ENCODE data around the gene ZNF844. TPM values are rescaled to one million over a fixed set of nuclear protein-coding genes. Genes with fewer than 3 reads are reported as not detected.

The ZNF844 gene
- total and polyA plus RNA-seq, 2 of the 8 experiments (the other 6 are each of a cell fraction or from before 2014, with no cell fraction given) = 3.1 to 9.8 TPM

GRCh38 chr19:12111943-12112637, 47.6 kb downstream of the ZNF844 start:
- DNase-seq (ENCODE audit: low read depth in 1 of 2, low spot score in 2 of 2) (no peak), FAIRE-seq (no peak)
- Histone ChIP-seq H2AFZ (ENCODE audit: low read length) (no peak overlapping the region), H3K4me1 (replicated peaks in 1 of 4; ENCODE audit: control insufficient read depth in 3 of 4, insufficient read depth in 4 of 4, low read length in 3 of 4) (no peaks in the 10 kb centered on the region), H2BK12ac (ENCODE audit: low read depth, low read length) (no peak overlapping the region), H3K18ac (ENCODE audit: extremely low read depth, low read length) (no peak overlapping the region), H4K5ac (ENCODE audit: insufficient read length, low read depth, low read length) (no peak overlapping the region), H3K27me3 (replicated peaks in 1 of 4; ENCODE audit: control insufficient read depth in 3 of 4, extremely low read depth in 1 of 4, insufficient read depth in 3 of 4, low read length in 3 of 4) (no peaks in the 10 kb centered on the region), H2BK15ac (ENCODE audit: low read length) (no peak overlapping the region), H4K20me1 (replicated peaks in 1 of 2; ENCODE audit: control insufficient read depth in 1 of 2, insufficient read depth in 2 of 2, low read length in 2 of 2) (no peaks in the 10 kb centered on the region), H3K23ac (ENCODE audit: insufficient read length) (no peak overlapping the region), H3K4me3 (ENCODE audit: extremely low read depth in 1 of 4, insufficient read depth in 2 of 4, low read depth in 3 of 4, low read length in 4 of 4) (peak overlapping the region in 1 of 4 experiments; percentile 26; a peak in 1 of 8 replicates), H3K79me1 (ENCODE audit: low read depth, low read length) (no peaks in the 10 kb centered on the region), H2AK5ac (ENCODE audit: low read depth, low read length) (no peak overlapping the region), H3K79me2 (ENCODE audit: control insufficient read depth in 1 of 2, insufficient read depth in 2 of 2, low read length in 2 of 2) (peaks cover 0 to 14% of the 10 kb centered on the region in 2 experiments; a peak in 2 of 4 replicates), H2BK120ac (replicated peaks; ENCODE audit: low read depth, low read length) (no peak overlapping the region), H3K9me3 (ENCODE audit: insufficient read depth in 2 of 2, low read depth in 1 of 2, low read length in 1 of 2) (peaks cover 53 to 63% of the 10 kb centered on the region in 2 experiments), H3K23me2 (ENCODE audit: low read depth, low read length) (no peaks in the 10 kb centered on the region), H3K14ac (ENCODE audit: insufficient read length) (no peak overlapping the region), H3K4me2 (ENCODE audit: insufficient read depth in 1 of 2, low read depth in 2 of 2, low read length in 2 of 2) (no peak overlapping the region), H4K91ac (replicated peaks; ENCODE audit: insufficient read length, low read length) (no peak overlapping the region), H2BK20ac (ENCODE audit: low read length) (no peak overlapping the region), H3K27ac (ENCODE audit: low read depth, low read length) (no peak overlapping the region), H3K36me3 (ENCODE audit: control insufficient read depth in 2 of 4, insufficient read depth in 4 of 4, low read length in 3 of 4) (peaks cover 19 to 76% (median 46%) of the 10 kb centered on the region in 4 experiments), H3K4ac (replicated peaks; ENCODE audit: insufficient read length, low read depth, low read length) (no peak overlapping the region), H4K8ac (ENCODE audit: extremely low read depth, insufficient read depth, low read length) (no peak overlapping the region), H3K56ac (replicated peaks; ENCODE audit: insufficient read length, low read depth, low read length) (no peak overlapping the region), H3K9ac (replicated peaks in 1 of 4; ENCODE audit: extremely low read depth in 1 of 4, low read depth in 3 of 4, low read length in 3 of 4) (no peak overlapping the region), H2BK5ac (ENCODE audit: low read depth, low read length) (no peak overlapping the region)
- WGBS, 2 experiments (ENCODE audit: extremely low coverage in 1 of 2, insufficient coverage in 1 of 2, insufficient read length in 1 of 2, insufficient replicate concordance in 2 of 2, low coverage in 1 of 2, low lambda C conversion rate in 2 of 2, missing lambda C conversion rate in 1 of 2) = 95% methylated on average over 8 of the region's 8 CpGs; no CpG with 5 or more reads in 1 of the 2 experiments
- CTCF ChIA-PET (ENCODE audit: partially characterized antibody) = interaction anchor here (0.6 to 1.6 kb wide), 2 partner anchors 21 to 85 kb away, joined by 3 to 4 read pairs; no protein-coding TSS in a partner anchor
- POLR2A ChIA-PET (ENCODE audit: partially characterized antibody) = interaction anchor here (0.6 to 1.8 kb wide), 4 partner anchors 10 to 135 kb away, joined by 3 to 5 read pairs (median 4); partner anchors contain the start of gene ZNF20
- TF ChIP-seq BACH1 (IDR thresholded peaks at IDR 0.05; ENCODE audit: low read length) (no peak), FOSL1 (IDR thresholded peaks at IDR 0.05; ENCODE audit: insufficient read depth, low read depth, low read length) (no peak), BCL11A (IDR thresholded peaks at IDR 0.05; ENCODE audit: low read depth in 2 of 2, low read length in 2 of 2) (no peak), RNF2 (IDR thresholded peaks at IDR 0.05; ENCODE audit: borderline replicate concordance, low read depth, low read length, missing control alignments, poor library complexity, severe bottlenecking) (no peak), POLR2A (IDR thresholded peaks at IDR 0.05; ENCODE audit: control extremely low read depth in 1 of 2, low read depth in 2 of 2, low read length in 2 of 2) (no peak), SP4 (IDR thresholded peaks at IDR 0.05; ENCODE audit: low read length) (no peak), CHD1 (IDR thresholded peaks at IDR 0.05; ENCODE audit: low read depth, low read length) (no peak), GABPA (IDR thresholded peaks at IDR 0.05; ENCODE audit: borderline replicate concordance, insufficient read depth, low read length) (no peak), NRF1 (IDR thresholded peaks at IDR 0.05; ENCODE audit: low read depth, low read length) (no peak), ZNF274 (IDR thresholded peaks at IDR 0.05; ENCODE audit: borderline replicate concordance, extremely low read depth, low read length) (no peak), CBX5 (IDR thresholded peaks at IDR 0.05; ENCODE audit: low read depth, low read length) (no peak), KDM1A (IDR thresholded peaks at IDR 0.05; ENCODE audit: borderline replicate concordance, low read length) (no peak), PHF8 (conservative IDR thresholded peaks at IDR 0.05; ENCODE audit: low read depth, low read length) (no peak)

Data from H1 (cell line).